Adipocyte (in vitro differentiated cells): ENCODE measurements around the gene GATA2.

Experiments
- DNase-seq: peaks from one replicate; pipeline ENCODE4 v3.0.0-alpha.2; 2015; ENCODE audit warnings: low read depth
- H3K27me3 ChIP-seq: replicated peaks from 2 replicates; pipeline ENCODE4 v1.7.0; 2013; ENCODE audit warnings: mild to moderate bottlenecking, low read length, moderate library complexity; ENCODE audit not compliant: control insufficient read depth, insufficient read depth
- H3K36me3 ChIP-seq: 2 replicates; pipeline ENCODE4 v1.7.0; 2013; ENCODE audit warnings: low read length, mild to moderate bottlenecking, moderate library complexity; ENCODE audit not compliant: control insufficient read depth, insufficient read depth, severe bottlenecking
- H3K4me1 ChIP-seq: 2 replicates; pipeline ENCODE4 v1.7.0; 2013; ENCODE audit warnings: mild to moderate bottlenecking, low read length, moderate library complexity; ENCODE audit not compliant: control insufficient read depth, insufficient read depth
- H3K4me3 ChIP-seq: 2 replicates; pipeline ENCODE4 v1.7.0; 2013; ENCODE audit warnings: mild to moderate bottlenecking, low read length, moderate library complexity
- H3K9ac ChIP-seq: 2 replicates; pipeline ENCODE4 v1.7.0; 2013; ENCODE audit warnings: mild to moderate bottlenecking, low read length, moderate library complexity
- H3K9me3 ChIP-seq: 2 replicates; pipeline ENCODE4 v1.7.0; 2013; ENCODE audit warnings: mild to moderate bottlenecking, low read length, moderate library complexity; ENCODE audit not compliant: control insufficient read depth

The GATA2 gene

GRCh38 chr3:128461731-128462130 is 31.3 kb downstream of the GATA2 start:
- no peak overlapping the region for H3K9ac ChIP-seq
- H3K27me3 ChIP-seq: peaks cover 52% of the 10 kb centered on the region
- no peaks in the 10 kb centered on the region for H3K36me3 ChIP-seq
- no peak for DNase-seq
- H3K4me3 ChIP-seq: no peak overlapping the region
- H3K4me1 ChIP-seq: no peaks in the 10 kb centered on the region
- H3K9me3 ChIP-seq: no peaks in the 10 kb centered on the region

- H3K36me3 ChIP-seq: no peaks in the 10 kb centered on the region
- H3K4me3 ChIP-seq: no peak overlapping the region
- no peaks in the 10 kb centered on the region for H3K9me3 ChIP-seq
- H3K27me3 ChIP-seq: peaks cover 54% of the 10 kb centered on the region
- no peak overlapping the region for H3K9ac ChIP-seq
- H3K4me1 ChIP-seq: no peaks in the 10 kb centered on the region
- no peak for DNase-seq
Observed at GRCh38 chr3:128459461-128459820, 33.6 kb downstream of the GATA2 start.

GRCh38 chr3:128458746-128459460 is 34.1 kb downstream of the GATA2 start:
- Histone ChIP-seq H3K4me1 (no peaks in the 10 kb centered on the region), H3K4me3 (no peak overlapping the region), H3K9me3 (no peaks in the 10 kb centered on the region), H3K27me3 (peaks cover 57% of the 10 kb centered on the region), H3K9ac (no peak overlapping the region), H3K36me3 (no peaks in the 10 kb centered on the region)
- no peak for DNase-seq

GRCh38 chr3:128457937-128458336 is 35.1 kb downstream of the GATA2 start:
- no peaks in the 10 kb centered on the region for H3K9me3 ChIP-seq
- peaks cover 58% of the 10 kb centered on the region for H3K27me3 ChIP-seq
- H3K9ac ChIP-seq: no peak overlapping the region
- no peaks in the 10 kb centered on the region for H3K4me1 ChIP-seq
- no peak overlapping the region for H3K4me3 ChIP-seq
- no peak for DNase-seq
- no peaks in the 10 kb centered on the region for H3K36me3 ChIP-seq

- H3K36me3 ChIP-seq: no peaks in the 10 kb centered on the region
- peaks cover 66% of the 10 kb centered on the region for H3K27me3 ChIP-seq
- H3K9me3 ChIP-seq: no peaks in the 10 kb centered on the region
- DNase-seq: no peak
- H3K9ac ChIP-seq: no peak overlapping the region
- H3K4me1 ChIP-seq: no peaks in the 10 kb centered on the region
- H3K4me3 ChIP-seq: no peak overlapping the region
Observed at GRCh38 chr3:128456776-128457715, 36.0 kb downstream of the GATA2 start.

GRCh38 chr3:128455786-128456748 is 36.9 kb downstream of the GATA2 start:
- Histone ChIP-seq H3K4me3 (no peak overlapping the region), H3K36me3 (no peaks in the 10 kb centered on the region), H3K9ac (no peak overlapping the region), H3K4me1 (no peaks in the 10 kb centered on the region), H3K9me3 (no peaks in the 10 kb centered on the region), H3K27me3 (peaks cover 72% of the 10 kb centered on the region)
- DNase-seq: no peak

GRCh38 chr3:128455116-128455515 is 37.9 kb downstream of the GATA2 start:
- Histone ChIP-seq H3K36me3 (no peaks in the 10 kb centered on the region), H3K27me3 (peaks cover 77% of the 10 kb centered on the region), H3K9me3 (no peaks in the 10 kb centered on the region), H3K9ac (no peak overlapping the region), H3K4me1 (no peaks in the 10 kb centered on the region), H3K4me3 (no peak overlapping the region)
- no peak for DNase-seq

GRCh38 chr3:128454310-128454618 is 38.7 kb downstream of the GATA2 start:
- no peaks in the 10 kb centered on the region for H3K9me3 ChIP-seq
- no peaks in the 10 kb centered on the region for H3K36me3 ChIP-seq
- H3K27me3 ChIP-seq: peaks cover 74% of the 10 kb centered on the region
- no peak overlapping the region for H3K9ac ChIP-seq
- no peaks in the 10 kb centered on the region for H3K4me1 ChIP-seq
- DNase-seq: no peak
- no peak overlapping the region for H3K4me3 ChIP-seq

GRCh38 chr3:128453501-128454309 is 39.3 kb downstream of the GATA2 start:
- Histone ChIP-seq H3K27me3 (peaks cover 79% of the 10 kb centered on the region), H3K4me1 (no peaks in the 10 kb centered on the region), H3K36me3 (no peaks in the 10 kb centered on the region), H3K9ac (no peak overlapping the region), H3K9me3 (no peaks in the 10 kb centered on the region), H3K4me3 (no peak overlapping the region)
- no peak for DNase-seq

- Histone ChIP-seq H3K4me3 (no peak overlapping the region), H3K27me3 (peaks cover 77% of the 10 kb centered on the region), H3K9me3 (no peaks in the 10 kb centered on the region), H3K4me1 (no peaks in the 10 kb centered on the region), H3K9ac (no peak overlapping the region), H3K36me3 (no peaks in the 10 kb centered on the region)
- DNase-seq: no peak
Observed at GRCh38 chr3:128452678-128453275, 40.2 kb downstream of the GATA2 start.
